A549 treated with AZD9567 at 1 μM for 4 hours (cell line): ENCODE data around the gene MARCHF7. TPM values are rescaled to one million over a fixed set of nuclear protein-coding genes. Genes with fewer than 3 reads are reported as not detected.

Experiments
- total RNA-seq: library from RNA; stranded (reverse); fragments of 200-300 nt; extraction: Qiagen RNA extraction; gene quantifications from 5 replicates; pipeline ENCODE4 v1.2.3, GENCODE V29; 2022; ENCODE audit not compliant: insufficient read depth

MARCHF7 gene, protein sequence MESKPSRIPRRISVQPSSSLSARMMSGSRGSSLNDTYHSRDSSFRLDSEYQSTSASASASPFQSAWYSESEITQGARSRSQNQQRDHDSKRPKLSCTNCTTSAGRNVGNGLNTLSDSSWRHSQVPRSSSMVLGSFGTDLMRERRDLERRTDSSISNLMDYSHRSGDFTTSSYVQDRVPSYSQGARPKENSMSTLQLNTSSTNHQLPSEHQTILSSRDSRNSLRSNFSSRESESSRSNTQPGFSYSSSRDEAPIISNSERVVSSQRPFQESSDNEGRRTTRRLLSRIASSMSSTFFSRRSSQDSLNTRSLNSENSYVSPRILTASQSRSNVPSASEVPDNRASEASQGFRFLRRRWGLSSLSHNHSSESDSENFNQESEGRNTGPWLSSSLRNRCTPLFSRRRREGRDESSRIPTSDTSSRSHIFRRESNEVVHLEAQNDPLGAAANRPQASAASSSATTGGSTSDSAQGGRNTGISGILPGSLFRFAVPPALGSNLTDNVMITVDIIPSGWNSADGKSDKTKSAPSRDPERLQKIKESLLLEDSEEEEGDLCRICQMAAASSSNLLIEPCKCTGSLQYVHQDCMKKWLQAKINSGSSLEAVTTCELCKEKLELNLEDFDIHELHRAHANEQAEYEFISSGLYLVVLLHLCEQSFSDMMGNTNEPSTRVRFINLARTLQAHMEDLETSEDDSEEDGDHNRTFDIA
- total RNA-seq, result 44.4 to 71.2 TPM (median 61.2 TPM) in 5 replicates

DNA sequence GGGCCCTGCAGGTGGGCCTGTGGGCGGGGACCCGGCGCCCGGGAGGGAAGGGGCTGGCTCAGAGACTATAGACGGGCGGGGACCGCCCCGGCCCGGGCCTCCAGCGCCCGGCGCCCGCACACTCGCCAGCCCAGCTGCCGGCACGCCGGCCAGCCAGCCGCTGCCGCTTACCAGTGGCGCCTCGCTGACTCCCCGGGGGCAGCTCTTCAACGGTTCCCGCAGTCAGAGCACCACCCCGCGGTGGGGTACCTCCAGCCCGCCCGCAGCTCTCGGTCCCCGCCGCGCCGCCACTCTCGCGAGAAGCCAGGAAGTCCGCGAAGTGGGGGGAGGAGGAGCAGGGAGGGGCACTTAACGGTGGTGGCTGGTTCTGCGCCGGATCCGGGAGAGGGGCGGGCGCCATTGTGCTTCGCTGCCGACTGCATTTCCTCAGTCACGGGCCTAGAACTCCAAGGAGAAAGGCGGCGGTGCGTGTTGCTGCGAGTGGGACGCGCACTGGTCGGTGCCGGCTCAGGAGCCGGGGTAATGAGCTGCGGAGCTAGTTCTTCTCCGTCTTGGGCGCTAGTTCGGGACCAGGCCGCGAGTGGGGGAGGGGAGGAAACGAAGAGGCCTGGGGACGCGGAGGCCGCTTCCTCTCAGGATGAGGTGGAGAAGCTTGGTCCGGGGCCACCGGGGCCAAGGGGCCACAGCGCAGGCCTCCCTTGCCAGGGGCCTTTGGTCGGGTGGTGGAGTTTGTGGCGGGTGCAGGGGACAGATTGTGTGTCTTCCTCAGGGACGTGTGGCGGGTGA lies at the start of gene MARCHF7:
MARCHF7 (plus strand) TSS at position 364 of the 786 bp plus-strand sequence. CDS start 16,517 bp downstream, outside the sequence.

Other genes with a start within 250 kb of the MARCHF7 start
- 6.0 to 7.8 TPM (median 6.5 TPM) in 5 replicates for gene BAZ2B, start 96.0 kb upstream of the MARCHF7 start, total RNA-seq
- gene CD302, start 85.7 kb downstream of the MARCHF7 start, total RNA-seq, result 1.8 to 2.7 TPM (median 2.3 TPM) in 5 replicates
- gene LY75, start 192.2 kb downstream of the MARCHF7 start, total RNA-seq, result 0.03 to 0.15 TPM (median 0.09 TPM) in 4 of 5 replicates, not detected in the other